HG03565 (cell line): ENCODE data around the gene TMIGD3.

Source experiments
- ATAC-seq: cut with Tn5 transposase; IDR thresholded peaks from one replicate; pipeline ENCODE4 v1.9.1; 2021; ENCODE audit warnings: mild to moderate bottlenecking, moderate library complexity; ENCODE audit not compliant: unreplicated experiment

The TMIGD3 gene

DNA sequence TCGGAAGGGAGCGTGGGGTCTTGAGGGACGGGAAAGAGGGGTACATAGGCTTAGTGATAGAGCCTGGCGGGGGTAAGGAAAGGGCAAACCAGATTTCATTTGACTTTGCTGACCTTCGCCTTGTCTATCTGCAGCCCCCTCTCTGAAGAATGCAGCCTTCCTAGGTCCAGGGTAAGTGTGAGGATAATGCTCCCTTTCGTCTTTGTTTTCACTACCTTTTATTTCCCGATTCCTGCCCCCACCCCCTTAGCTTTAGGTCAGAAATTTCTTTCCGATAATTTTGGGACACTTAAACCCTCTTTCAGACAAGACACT lies 53.8 kb downstream of the TMIGD3 start:
- no peak for ATAC-seq

- ATAC-seq, result peak; percentile 96
Measured at GRCh38 chr1:111448918-111449702, 54.3 kb downstream of the TMIGD3 start, which contains the start of the genes ATP5PB and WDR77. TSS of gene ATP5PB (plus strand) at chr1:111449464. CDS start at chr1:111449542, 78 bp downstream. TSS of gene WDR77 (minus strand) at chr1:111449256. CDS start at chr1:111449169, 87 bp downstream.

DNA sequence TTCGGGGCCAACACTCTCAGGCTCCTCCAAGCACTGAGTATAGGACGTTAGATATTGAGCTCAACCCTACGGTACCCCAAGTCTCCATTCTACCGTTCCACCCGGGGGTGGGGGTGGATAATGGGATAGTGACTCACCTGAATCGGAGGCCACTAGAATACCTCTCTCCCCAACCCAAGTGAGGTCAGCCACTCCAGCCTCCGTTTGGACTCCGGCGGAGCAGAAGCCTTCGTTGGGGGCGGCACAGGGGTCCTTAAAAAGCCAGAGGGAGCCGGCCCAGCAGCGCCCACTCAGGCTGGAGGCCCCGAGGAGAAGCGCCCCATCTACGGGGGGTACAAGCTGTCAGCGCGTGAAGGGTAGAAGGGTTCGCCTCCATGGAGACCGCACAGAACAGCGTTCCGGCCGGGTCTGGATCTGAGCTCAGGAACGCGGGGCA lies 54.9 kb downstream of the TMIGD3 start:
- ATAC-seq, result no peak

DNA sequence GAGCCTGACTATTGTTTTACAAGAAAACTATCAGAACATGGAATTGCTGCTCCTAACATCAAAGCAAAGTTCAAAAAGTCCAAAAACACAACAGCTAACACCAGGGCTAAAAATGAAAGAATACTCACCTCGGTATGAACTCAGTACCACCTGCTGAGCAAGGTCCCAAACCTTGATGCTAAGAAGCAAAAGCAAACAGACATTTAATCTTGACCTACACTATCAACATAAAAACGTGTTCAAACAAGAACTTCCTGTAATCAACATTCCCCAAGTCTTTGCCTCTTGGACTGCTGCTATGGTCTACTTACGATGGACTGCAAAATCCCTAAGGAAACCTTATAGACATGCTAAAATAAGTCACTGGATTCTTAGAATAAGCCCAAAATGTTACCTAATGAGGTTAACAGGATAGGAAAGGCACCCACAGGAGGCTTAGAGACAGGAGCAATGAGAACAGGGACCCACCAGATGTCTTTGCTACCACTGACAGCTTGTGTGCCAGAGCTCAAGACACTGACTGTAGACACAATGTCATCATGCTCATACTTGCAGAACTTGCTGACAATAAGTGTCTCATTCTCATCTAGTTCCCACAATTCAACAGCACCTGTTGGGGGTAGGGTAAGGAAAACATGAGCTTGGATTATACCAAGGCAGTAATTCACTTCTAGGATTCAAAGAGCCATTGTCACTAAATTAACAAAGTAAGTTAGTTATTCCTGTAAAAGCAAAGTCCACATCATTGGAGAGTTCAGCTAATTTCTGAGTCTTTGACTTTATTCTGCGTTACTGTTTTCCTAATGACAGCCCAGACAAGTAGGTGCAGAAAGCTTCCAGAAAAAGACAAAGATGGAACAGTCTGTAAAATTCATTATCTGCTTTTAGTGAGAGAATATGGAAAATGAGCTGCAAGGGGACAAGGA lies 56.2 kb downstream of the TMIGD3 start:
- no peak for ATAC-seq

GRCh38 chr1:111446546-111446945 lies 56.9 kb downstream of the TMIGD3 start:
- no peak for ATAC-seq

DNA sequence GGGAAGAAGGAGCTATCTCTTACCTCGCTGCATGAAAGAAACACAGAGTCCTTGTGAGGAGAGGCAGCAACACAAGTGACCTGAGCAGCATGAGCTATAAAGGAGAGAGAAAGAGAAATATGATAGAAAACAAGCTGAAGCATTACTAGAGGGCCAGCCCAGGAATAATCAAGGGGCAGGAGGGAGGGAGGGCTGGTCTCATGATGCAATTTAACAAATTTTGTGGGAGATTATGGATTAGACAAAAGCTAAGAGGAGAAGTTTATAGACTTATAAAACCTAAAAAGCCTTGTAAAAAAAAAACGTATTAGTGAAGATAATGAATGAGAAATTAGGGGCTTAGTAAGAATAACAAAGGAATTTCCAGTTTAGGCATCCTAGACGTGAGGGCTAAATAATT lies 59.4 kb downstream of the TMIGD3 start:
- ATAC-seq, result no peak

DNA sequence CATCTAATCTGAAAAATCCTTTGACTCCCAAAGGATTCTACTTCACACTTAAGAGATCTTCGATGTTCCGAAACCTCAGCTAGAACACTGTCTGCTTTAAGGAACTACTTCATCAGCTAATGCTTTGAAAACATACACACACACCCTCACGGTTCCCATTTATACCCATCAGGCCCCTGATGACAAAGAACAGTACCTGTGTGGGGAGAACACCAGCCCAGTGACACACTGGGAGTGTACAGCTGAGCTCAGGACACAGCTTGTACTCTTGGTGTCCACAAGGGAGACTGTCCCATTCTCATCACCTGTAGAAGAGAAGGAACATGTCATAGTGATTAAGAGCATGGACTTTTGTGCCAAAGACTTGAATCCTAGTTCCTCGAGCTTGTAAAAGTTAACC lies 61.0 kb downstream of the TMIGD3 start:
- ATAC-seq, result no peak

DNA sequence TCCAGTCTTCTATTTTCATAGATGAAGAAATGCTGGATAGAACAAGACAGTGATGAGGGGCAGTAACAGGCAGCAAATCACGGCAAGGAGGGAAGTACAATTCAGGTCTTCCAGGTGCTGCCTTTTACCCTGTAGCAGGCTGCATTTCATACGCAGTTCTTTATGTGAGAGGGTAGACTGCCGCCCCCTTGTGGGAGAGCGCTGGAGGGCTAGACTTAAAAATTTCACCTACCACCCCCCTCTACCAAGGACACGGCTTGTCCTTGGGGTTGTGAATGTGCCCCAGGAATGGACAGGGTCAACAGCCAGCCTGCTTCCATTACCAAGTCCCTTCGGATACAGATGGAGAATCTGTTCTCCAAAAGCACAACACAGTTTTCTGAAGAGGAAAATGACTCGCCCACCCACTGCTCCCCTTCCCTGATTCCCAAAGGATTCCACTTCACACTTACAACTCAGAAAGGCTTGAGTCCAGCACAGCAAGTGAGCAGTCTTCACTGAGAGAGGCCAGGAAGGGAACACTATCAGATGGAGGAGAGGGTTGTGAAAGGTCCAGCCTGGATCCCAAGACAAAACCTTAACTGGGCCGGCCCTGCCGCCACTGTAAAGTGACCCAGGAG lies 61.8 kb downstream of the TMIGD3 start:
- no peak for ATAC-seq

DNA sequence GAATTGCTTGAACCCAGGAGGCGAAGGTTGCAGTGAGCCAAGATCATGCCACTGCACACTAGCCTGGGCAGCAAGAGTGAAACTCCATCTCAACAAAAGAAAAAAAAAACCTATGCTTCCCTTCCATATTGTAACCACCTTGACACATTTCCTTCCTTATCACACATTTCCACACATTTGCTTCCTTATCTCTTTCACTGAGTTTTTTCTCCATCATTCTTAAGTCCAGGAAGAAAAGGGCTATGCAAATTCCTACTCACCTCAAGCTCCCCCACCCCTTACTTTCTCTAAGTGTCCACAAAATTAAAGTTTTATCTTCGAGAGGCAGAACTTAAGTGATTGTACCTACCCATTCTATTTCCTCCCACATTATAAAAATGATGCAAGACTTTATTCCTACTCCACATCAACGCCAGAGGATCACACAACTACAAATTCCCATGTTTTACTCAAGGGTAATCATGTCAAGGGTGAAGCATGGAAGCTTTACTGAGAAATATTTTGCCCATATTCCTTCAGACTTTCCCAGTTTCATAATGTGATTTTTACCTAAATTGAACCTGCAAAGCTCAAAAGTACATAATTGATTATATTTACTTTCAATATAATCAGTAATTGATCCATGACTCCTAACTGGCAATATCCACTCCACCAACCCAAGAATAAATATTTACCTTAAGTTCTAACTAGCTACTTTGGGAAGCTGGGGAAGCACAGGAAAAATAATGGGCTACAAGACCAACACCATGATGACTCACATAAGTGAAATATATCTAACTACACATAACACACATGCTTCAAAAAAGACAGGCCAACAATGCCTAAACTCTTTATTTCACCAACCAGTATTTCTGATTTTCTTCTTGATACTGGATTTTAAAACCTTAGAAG lies 63.7 kb downstream of the TMIGD3 start:
- no peak for ATAC-seq

GRCh38 chr1:111436726-111437125 lies 66.7 kb downstream of the TMIGD3 start:
- no peak for ATAC-seq
